Activated CD8-positive, alpha-beta memory T cell treated with anti-CD3 and anti-CD28 coated beads, Interleukin-2, amount 50 U/mL, for 1 hour (primary cell): ENCODE data around the gene SDK2.
"Not testable (repeated sequence)": the region's sequence is repeated elsewhere in the genome, so short reads cannot be mapped to it uniquely, and the experiment has no call there.

ENCODE experiments used
- DNase-seq: peaks from one replicate; pipeline ENCODE4 v3.0.0-alpha.2; 2020; ENCODE audit errors: extremely low read depth

Gene SDK2

GRCh38 chr17:73318427-73318813 is 325.8 kb downstream of the SDK2 start:
- DNase-seq: no peak

- no peak for DNase-seq
Measured at GRCh38 chr17:73317513-73318426, 326.5 kb downstream of the SDK2 start.

- no peak for DNase-seq
Measured at GRCh38 chr17:73316919-73317505, 327.2 kb downstream of the SDK2 start.

- no peak for DNase-seq
Measured at GRCh38 chr17:73315471-73315870, 328.8 kb downstream of the SDK2 start.

GRCh38 chr17:73313526-73314127 is 330.6 kb downstream of the SDK2 start:
- DNase-seq: no peak

- DNase-seq: not testable (repeated sequence)
Measured at GRCh38 chr17:73312887-73313286, 331.4 kb downstream of the SDK2 start.

- peak; percentile 45 for DNase-seq
Measured at GRCh38 chr17:73311781-73312641, 332.2 kb downstream of the SDK2 start, which contains the start of gene CDC42EP4. Gene CDC42EP4 (minus strand): TSS chr17:73312001. CDS start chr17:73286500, 25,501 bp downstream.

- DNase-seq: no peak
Measured at GRCh38 chr17:73311428-73311780, 332.8 kb downstream of the SDK2 start.

- DNase-seq: no peak
Measured at GRCh38 chr17:73309727-73310596, 334.3 kb downstream of the SDK2 start.

GRCh38 chr17:73308959-73309358 is 335.3 kb downstream of the SDK2 start:
- not testable (repeated sequence) for DNase-seq

- DNase-seq: no peak
Measured at GRCh38 chr17:73308017-73308823, 336.0 kb downstream of the SDK2 start.

GRCh38 chr17:73307130-73307529 is 337.1 kb downstream of the SDK2 start:
- no peak for DNase-seq

GRCh38 chr17:73305845-73306836 is 338.1 kb downstream of the SDK2 start:
- no peak for DNase-seq

- DNase-seq: no peak
Measured at GRCh38 chr17:73304971-73305812, 339.1 kb downstream of the SDK2 start.

- no peak for DNase-seq
Measured at GRCh38 chr17:73304438-73304837, 339.8 kb downstream of the SDK2 start.

GRCh38 chr17:73302189-73302588 is 342.1 kb downstream of the SDK2 start:
- DNase-seq: no peak

GRCh38 chr17:73301369-73301768 is 342.9 kb downstream of the SDK2 start:
- DNase-seq: no peak

- no peak for DNase-seq
Measured at GRCh38 chr17:73300392-73300791, 343.9 kb downstream of the SDK2 start.
